HG02610 (cell line): Measurements from ENCODE around the gene ANKFY1.
"Not testable (repeated sequence)": the region's sequence is repeated elsewhere in the genome, so short reads cannot be mapped to it uniquely, and the experiment has no call there.

Experiments
- ATAC-seq: cut with Tn5 transposase; IDR thresholded peaks from one replicate; pipeline ENCODE4 v1.9.1; 2021; ENCODE audit warnings: mild to moderate bottlenecking, moderate library complexity; ENCODE audit not compliant: unreplicated experiment

ANKFY1 gene

GRCh38 chr17:4157618-4158333, 106.0 kb downstream of the ANKFY1 start:
- ATAC-seq, result no peak

DNA sequence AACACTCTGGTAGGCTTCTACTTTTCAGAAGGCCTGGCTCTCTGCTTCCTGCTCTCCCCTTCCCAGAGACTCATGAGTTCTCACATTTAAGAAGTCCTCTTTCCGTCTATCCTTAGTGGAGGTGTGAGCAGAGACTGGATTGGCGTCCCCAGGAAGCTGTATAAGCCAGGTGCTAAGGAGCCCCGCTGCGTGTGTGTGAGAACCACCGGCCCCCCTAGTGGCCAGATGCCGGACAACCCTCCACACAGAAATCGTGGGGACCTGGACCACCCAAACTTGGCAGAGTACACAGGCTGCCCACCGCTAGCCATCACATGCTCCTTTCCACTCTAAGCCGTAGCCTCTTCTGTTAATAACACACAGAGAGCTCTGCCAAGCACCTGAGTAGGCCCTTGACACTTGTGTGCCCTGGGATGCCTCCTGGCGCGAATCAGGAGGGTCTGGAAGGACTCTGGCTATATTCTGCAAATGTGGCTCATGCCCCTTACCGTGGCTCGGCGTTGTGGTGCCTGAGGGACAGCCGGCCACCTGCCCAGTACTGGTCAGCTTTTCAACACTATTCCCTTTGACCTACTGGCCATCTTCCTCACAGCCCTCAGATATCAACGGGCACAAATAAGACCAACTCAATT, 106.9 kb downstream of the ANKFY1 start:
- no peak for ATAC-seq

DNA sequence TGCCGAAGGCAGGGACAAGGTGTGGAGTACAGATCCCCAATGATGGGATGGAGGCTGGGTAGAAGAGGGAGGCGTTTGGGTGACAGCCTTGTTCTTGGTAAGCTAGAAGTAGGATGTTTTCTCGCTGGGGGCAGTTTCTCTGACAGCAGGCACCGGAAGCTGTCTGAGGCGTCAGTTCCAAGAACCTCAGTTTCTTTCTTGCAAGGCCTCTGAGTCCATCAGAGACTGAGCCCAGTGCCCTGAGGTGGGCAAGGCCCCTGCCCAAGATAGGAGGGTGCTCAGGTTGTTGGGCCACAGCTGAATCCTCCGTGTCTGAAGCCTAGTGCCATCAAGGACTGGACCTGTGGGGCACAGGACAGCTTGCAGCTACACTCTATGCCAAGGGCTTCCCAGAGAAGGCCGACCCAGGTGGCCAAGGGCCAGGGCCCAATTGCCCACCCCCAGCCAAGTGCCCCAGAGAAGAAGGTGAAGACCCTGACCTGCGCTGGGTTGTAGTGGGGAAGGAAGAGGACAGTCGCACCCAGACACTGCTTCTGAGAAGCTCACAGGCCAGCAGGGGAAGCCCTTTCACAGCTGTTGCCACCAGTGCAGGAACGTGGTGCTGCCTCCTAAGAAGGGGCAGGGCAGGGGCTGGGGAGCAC, 107.7 kb downstream of the ANKFY1 start:
- no peak for ATAC-seq

GRCh38 chr17:4154201-4154600, 109.6 kb downstream of the ANKFY1 start:
- ATAC-seq, result no peak

- no peak for ATAC-seq
Measured at GRCh38 chr17:4152471-4152870, 111.3 kb downstream of the ANKFY1 start.

DNA sequence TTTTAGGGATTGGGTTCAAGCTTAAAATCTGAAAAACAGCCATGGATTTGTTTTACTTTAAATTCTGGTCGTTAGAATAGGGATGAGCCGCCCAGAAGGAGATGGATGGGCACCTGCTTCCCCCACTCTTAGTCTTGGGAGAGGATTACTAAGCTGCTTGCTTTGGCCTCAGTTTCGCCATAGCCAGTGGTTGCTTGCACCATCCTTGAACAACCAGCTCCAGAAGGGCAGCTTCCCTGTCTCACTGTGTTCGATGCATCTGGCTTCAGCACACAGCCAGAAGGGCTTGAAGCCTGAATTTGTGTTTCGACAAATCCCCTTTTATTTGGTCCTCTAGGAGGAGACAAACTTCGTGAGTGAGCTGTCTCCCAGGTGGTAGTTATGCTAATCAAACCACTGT, 113.7 kb downstream of the ANKFY1 start:
- ATAC-seq, result no peak

DNA sequence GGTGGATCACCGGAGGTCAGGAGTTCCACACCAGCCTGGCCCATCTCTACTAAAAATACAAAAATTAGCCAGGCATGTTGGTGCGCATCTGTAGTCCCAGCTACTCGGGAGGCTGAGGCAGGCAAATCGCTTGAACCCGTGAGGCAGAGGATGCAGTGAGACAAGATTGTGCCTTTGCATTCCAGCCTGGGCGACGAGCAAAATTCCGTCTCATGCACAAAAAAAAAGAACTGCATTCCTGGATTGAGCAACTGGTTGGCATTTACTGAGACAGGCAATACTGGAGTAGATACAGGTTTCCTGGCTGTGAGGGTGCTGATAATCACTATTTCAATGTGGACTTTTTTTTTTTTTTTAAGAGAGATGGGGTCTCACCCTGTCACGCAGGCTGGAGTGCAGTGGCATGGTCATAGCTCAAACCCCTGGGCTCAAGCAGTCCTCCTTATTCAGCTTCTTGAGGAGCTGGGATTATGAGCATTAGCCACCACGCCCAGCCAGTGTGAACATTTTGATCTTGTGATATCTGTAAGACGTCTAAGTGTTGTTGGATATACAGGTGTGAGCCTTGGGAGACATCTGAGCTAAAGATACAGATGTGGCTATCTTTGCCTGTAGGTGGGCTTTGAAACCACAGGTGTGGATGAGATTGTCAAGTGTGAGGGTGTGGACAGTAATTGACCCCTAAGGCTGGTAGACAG, 115.0 kb downstream of the ANKFY1 start:
- ATAC-seq, result no peak

DNA sequence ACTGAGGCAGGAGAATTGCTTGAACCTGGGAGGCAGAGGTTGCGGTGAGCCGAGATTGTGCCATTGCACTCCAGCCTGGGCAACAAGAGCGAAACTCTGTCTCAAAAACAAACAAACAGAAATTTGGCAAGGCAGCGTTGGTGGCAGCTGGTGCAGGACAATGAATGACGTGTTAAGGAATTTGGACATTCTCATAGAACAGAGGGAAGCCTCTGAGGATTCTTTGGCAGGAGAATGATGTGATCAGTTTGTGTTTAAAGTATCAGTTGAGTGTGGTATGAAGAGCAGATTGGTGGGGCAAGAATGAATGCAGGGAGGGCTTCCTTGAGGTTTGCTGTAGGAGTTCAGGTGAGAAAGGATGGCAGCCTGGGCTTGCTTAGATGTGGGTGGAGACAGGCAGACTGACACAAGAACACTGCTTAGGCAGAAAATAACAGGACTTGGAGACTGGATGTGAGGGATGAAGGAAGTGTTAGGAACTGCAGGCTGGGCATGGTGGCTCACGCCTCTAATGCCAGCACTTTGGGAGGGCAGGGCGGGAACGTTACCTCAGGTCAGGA, 115.9 kb downstream of the ANKFY1 start:
- ATAC-seq, result no peak

- ATAC-seq, result no peak
Measured at GRCh38 chr17:4146641-4147040, 117.1 kb downstream of the ANKFY1 start.

DNA sequence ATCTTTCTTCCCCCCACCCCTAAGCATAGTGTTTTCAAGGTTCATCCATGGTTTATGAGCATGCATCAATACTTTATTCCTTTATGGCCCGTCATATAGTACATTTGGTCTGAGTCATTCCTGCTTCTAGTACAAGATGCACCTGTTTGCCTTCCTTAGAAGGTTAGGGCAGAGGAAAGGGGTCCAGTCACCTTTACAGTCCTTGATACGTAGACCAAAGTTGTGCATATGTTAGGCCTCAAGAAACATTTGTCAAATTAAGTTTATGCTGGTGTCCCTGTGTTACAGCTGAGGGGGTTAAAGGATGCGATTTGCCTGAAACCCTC, 119.4 kb downstream of the ANKFY1 start:
- ATAC-seq, result no peak

GRCh38 chr17:4143563-4144421, 120.0 kb downstream of the ANKFY1 start:
- ATAC-seq, result peak; percentile 45

DNA sequence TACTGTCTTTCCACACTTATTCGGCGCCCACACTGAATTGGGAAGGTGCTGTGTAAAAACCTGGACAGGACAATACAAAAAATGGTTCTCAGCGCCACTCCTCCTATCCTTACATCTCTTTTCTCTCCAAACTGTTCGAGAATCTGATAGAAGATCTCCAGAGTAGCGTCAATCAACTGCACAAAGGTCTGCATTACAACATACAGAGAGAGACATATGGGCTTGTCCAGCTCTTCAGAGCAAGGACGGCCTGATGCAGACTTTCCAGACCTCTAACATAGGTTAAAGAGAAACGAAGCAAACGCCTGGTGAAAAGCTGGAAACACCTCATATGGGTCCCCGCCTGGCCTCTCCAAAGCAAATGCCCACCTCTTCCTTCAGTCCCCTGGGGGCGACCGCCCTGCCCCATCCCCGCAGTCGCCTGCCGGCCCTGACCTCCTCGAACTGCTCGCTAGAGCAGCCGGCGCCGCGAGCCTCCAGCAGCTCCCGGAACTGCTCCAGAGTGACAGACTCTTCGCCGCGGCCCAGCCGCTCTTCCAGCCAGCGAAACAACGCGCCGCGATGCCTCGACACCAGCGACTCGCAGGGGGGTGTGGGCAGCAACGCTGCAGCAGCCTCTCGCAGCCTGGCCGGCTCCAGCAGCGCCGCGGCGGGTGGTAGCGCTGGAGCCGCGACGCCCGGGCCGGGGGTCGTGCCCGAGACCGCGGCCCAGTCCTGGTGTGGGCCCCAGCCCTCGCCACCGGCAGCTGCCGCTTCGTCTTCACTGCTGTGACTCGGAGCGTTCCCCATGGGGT, 121.5 kb downstream of the ANKFY1 start:
- peak; percentile 17 for ATAC-seq

- ATAC-seq, result no peak
Measured at GRCh38 chr17:4140125-4140524, 123.7 kb downstream of the ANKFY1 start.

- not testable (repeated sequence) for ATAC-seq
Measured at GRCh38 chr17:4138906-4139526, 124.8 kb downstream of the ANKFY1 start.

- ATAC-seq, result no peak
Measured at GRCh38 chr17:4136373-4136772, 127.4 kb downstream of the ANKFY1 start.

DNA sequence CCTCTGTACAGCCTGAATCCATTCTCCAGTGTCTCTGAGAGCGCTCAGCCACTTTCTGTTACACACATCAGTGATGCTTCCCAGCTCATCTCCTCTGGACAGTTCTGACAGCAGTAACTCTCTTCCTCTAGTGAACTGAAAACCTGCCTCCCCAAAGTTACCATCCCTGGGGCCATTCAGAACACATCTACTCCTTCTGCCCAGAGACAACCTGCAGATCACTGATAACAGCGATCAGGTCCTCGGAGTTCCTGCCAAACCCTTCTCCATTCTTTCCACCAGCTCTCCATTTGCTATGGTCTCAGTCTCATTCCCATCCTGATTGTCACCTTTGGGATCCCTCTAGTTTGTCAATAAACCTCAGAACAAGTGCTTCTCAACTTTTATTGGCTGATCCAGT, 128.3 kb downstream of the ANKFY1 start:
- ATAC-seq, result no peak

DNA sequence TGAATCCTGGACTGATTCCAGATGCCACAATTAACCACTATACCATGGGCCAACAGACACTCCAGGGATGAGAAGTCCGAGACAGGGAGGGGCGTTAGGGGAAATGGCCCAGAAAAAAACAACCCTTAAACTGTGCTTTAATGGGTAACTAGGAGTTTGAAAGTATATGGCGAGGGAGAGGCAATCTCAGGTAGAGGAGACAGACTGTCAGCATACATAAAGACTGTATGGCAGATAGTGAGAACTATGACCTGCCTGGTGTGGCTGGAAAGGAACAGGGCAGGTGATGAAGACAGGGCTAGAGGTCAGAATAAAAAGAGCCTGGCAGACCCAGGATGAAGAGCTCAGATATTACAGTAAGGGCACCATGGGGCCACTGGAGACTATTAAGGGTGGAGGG, 129.1 kb downstream of the ANKFY1 start:
- no peak for ATAC-seq

DNA sequence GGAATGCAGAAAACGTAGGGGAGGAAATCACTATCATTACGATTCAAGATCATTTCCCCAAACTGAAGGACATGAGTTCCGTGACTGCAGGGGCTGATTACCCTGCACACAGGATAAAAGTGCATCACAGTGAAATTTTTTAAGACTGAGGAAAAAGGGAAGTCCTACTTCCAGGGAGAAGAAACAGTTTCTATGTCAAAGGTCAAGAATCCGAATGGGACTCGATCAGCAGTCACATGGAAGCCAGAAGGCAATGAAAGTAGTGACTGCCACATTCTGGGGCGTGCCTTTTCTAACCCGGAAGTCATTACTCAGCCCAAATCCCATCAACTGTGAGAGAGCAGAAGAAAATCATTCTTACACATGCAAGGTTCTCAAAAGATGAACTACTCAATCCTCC, 133.1 kb downstream of the ANKFY1 start:
- ATAC-seq, result no peak

DNA sequence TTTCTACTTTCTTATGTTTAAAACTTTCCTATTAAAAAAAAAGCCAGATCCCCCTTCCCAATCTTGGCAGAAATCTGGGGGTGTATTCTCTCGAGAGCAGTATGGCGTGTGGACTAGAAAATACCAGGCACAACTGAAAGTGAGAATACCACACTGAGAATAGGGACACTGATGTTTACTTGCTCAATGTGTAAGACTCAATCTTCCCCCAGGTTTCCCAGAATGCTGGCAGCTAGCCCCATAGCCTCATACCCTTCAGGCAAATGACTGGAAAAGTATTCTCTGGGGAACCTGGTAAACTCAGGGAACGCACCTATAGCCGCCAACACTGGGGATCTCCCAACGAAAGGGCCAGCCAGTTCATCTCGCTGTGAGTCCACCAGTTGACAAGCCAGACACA, 136.2 kb downstream of the ANKFY1 start:
- no peak for ATAC-seq
